HG02943 (cell line): ENCODE results near the gene PRPF6.

Experiments
- ATAC-seq: cut with Tn5 transposase; IDR thresholded peaks from one replicate; pipeline ENCODE4 v1.9.1; 2021; ENCODE audit warnings: mild to moderate bottlenecking, low read depth, moderate library complexity; ENCODE audit not compliant: unreplicated experiment

PRPF6 gene

GRCh38 chr20:64072498-64073063, 91.6 kb downstream of the PRPF6 start:
- ATAC-seq: no peak

DNA sequence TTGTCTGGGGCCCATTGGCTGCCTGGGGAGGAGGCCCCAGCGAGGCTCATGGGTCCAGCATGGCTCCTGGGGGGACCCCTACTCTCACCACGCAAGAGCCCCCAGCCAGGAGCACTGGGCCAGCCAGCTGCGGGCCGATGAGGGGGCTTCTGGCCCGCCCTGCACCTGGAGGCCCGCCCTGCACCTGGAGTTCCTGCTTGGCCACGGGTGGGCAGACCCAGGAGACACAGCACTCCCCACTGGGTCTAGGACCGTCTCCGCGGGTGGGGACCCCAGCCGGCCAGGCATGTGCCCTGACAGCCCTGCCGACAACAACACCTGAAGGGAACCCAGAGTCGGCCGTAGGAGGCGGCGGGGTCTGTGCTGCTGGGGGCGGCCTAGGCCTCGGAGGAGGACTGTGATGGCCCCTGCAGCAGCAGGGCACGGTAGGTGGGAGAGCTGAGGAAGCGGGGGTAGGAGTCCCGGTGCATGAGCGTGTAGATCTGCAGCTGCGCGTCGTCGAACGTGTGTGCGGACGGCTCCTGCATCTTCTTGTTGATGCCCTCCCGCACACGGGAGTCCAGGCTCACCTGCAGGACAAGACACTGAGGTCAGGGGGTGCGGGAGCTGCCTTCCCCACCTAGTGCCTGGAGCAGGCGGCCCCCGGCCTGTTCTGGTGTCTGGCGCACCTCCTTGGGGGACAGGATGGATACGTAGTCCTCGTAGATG, 92.7 kb downstream of the PRPF6 start:
- ATAC-seq: no peak

- no peak for ATAC-seq
Measured at GRCh38 chr20:64074184-64074789, 93.4 kb downstream of the PRPF6 start.

DNA sequence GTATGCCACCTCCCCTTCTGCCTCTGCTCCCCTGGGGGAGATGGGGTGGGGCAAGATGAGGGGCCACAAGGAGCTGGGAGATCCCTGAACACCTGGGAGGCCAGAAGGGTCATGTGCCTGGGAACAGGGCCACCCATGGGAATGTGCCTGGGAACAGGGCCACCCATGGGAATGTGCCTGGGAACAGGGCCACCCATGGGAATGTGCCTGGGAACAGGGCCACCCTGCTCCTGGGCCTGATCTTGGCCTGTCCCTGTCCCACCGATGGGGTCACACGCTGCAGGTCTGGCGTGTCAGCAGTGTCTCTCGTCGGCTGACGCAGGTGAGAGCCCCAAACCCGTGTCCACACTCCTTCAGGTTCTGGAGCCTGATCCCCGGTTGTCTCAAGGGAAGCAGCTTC, 94.0 kb downstream of the PRPF6 start:
- ATAC-seq: no peak

- no peak for ATAC-seq
Measured at GRCh38 chr20:64075556-64075955, 94.6 kb downstream of the PRPF6 start.

DNA sequence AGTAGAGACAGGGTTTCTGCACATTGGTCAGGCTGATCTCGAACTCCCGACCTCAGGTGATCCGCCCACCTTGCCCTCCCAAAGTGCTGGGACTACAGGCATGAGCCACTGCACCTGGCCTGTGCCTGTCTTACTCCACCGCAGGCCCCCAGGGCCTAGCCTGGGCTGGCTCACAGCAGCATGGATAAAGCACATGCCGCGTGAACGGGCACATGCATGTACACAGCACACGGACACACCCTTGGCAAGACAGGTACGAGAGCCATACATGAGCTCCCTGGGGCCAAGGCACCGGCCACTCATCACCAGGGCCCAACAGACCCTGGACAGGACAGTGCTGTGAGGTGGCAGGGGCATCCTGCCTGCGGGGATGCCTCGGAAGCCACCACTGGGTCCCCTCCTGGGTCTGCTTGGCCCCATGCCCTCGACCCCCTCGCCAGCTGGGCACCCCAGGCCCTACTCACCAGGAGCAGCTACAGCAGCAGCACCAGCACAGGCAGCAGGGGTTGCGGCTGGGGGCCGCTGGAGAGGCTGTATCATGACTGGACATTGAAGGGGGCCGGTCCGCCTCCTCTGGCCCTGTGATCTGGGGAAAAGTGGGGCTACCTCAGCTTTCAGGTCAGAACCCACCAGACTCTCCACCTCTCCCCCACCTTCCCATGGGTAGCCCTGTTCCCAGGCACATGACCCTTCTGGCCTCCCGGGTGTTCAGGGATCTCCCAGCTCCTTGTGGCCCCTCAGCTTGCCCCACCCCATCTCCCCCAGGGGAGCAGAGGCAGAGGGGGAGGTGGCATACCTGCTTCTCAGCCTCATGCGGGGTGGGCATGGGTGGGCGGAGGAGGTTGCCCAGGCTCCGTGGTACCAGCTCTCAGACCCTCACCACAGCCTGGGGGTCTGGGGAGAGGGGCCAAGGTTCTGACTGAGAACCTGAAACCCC, 95.4 kb downstream of the PRPF6 start:
- no peak for ATAC-seq

- no peak for ATAC-seq
Measured at GRCh38 chr20:64077094-64077493, 96.2 kb downstream of the PRPF6 start.

GRCh38 chr20:64077541-64077875, 96.6 kb downstream of the PRPF6 start:
- no peak for ATAC-seq

DNA sequence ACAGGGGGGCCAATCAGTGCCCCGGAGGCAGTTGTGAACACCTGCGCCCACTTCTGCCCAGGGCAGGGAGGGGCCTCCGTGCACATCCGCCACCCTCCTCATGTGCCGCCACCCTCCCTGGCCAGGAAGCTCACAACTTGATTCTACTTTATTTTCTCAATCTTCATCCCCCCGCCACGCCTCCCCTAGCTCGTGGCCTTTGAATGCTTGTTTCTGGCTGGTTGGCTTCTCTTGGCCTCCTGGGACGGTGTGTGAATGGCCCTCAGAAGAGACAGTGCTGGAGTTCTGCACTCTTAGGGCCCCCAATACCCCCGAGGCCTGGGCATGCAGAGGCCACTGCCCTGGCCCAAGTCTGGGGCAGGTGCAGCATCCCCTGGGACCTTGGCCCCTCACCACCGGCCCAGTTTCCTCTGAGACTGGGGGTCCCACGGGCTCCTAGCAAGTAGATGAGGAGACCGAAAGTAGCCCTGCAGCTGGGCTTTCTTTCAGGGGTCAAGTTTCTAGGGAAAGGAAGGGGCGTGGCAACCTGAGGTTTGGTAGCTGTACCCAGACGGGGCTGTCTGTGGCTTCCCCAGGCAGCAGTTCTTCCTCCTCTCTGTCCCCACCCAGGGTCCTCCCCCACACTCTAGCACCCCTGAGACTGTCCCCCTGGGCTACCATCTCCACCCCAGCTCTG, 97.1 kb downstream of the PRPF6 start:
- ATAC-seq: no peak

DNA sequence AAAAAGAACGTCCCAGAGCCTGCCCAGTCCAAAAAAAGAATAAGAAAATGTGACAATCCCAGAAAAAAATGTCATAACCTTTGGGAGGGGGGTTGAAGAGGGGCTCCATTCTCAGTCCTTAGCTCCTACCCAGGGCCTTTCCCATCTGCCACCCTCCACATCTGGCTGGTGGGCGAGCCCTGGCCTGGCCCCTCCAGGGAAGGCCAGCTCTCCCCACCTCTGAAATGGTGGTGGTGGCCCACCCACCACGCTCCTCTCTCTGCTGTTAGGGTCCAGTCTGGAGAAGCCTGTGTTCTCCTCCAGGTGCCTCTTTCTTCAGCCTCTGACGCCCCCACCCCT, 98.0 kb downstream of the PRPF6 start:
- no peak for ATAC-seq

- no peak for ATAC-seq
Measured at GRCh38 chr20:64079273-64080012, 98.5 kb downstream of the PRPF6 start, which contains the start of gene RGS19. RGS19 (minus strand) TSS chr20:64079518; CDS start chr20:64076886, 2,632 bp downstream.

DNA sequence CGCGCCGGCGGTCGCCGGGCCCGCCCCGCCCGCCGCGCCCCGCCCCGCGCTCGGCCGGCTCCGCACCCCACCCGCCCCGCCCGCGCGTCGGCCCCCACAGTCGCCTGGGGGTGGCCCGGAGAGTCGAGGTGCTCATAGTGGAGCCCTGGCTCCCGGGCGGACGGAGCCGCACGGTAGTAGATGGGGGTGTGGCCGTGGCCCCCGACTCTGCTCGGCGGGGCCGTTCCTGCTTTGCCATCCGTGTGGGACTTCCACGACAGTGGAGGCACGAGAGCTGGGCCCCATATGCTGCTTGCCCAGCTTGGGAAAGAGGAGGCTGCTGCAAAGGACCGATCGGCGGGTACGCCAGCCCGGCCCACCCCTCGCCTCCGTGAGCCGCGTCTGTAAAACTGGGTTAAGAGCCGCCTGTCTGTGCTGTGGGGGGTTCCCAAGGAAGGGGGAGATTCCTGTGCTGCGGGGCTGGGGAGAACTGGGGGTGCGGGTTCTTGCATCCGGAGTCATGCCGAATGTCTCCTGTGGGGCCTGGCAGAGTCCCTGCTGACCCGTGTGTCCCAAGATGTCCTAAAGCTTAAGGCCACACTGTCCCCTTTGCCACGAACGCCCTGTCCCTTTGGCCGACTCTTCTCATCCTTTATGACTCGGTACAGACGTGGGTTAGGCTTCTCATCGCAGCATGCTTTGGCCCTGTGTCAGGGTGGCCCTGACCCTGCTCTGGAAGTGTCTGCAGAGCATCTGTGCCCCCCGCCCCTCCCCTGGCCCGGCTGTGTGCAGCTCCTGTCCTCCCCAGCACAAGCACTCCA, 99.3 kb downstream of the PRPF6 start, which contains the start of gene OPRL1:
OPRL1 (plus strand) TSS at position 70 of the 800 bp plus-strand sequence. CDS start 12,639 bp downstream, outside the sequence.
- no peak for ATAC-seq

DNA sequence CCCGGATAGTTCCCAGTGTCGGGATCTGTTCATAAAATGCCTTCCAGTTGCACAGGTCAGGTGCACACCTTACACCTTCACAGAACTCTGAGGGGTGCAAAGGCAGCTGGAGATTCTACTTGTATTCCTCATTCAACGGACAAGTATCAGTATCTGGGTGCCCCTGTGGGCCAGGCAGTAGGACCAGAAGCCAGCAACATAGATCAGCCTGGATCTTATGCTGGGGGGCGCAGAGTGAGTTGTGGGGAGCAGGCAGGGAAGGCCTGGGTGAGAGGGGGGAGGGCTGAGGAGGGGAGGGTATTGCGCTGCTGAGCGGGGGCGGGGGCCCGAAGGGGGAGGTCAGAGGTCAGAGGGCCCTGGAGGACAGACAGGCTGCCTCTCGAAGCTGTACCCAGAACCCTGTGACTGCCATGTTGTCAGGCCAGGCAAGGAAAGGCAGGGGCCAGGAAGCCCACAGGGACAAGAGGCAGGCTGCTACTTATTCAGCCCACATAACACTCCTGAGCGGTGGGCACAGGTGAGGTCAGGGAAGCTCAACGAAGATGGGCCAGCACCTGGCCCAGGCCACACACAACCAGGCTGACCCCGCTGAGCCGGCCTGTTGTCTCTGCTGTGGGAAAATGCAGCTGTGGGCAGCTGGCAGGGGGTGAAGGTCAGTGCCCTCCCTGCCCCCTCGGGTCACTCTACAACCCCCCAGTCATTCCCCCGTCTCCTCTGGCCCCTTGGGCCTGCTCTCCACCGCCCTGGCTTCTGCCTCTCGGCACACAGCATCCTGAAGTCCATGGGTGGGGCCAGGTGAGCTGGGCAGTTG, 100.1 kb downstream of the PRPF6 start:
- ATAC-seq: no peak

DNA sequence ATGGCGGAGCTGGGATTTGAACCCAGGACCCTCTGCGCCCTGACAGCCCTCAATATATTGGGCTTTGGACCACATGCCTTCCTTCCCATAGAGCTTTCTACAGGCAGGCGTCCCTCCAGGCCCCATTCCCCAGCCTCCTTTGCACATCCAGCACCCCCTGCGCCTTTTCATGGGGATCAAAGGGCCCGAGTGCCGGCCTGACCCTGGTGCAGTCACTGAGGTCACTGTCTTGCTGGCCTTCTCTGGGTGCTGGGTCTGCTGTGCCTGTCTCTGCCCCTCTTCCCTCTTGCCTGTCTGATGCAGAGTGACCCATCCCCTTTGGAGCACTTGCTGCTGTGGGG, 100.7 kb downstream of the PRPF6 start:
- no peak for ATAC-seq

DNA sequence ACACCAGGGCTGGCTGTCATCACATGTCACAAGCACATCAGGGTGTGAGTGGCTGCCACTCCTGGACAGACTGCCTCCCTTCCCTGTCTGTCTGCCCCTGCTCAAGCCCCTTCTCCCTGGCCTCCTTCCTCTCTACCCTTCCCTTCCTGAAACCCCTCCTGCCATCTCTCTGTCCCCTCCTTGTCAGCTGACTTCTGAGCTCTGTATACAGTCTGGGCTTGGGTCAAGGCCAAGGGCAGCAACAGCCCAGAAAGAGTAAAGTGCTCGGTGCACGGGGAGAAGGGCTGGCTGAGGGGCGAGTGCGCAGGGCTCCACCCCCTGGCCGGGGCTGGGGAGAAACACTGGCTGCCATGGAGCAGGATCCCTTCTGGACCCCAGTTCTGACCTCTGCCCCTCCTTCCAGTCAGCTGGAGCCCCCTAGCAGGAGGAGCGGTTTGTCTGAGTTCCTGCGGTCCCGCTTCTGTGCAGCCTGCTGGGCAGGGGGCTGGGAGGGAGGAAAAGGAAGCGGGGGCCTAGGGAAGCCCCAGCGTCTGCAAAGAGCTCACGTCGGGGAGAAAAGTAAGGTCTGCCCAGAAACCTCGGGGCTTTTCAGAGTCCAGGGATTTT, 101.3 kb downstream of the PRPF6 start:
- no peak for ATAC-seq
